T47D (cell line): Measurements from ENCODE around the gene MSH3.
"Not testable (repeated sequence)": the region's sequence is repeated elsewhere in the genome, so short reads cannot be mapped to it uniquely, and the experiment has no call there.

ENCODE experiments used
- DNase-seq, 2 experiments: peaks; one replicate each; pipeline versions ENCODE4 v3.0.0 to v3.0.0-alpha.2; 2011 to 2012; ENCODE audit warnings: low read depth in 1 of 2, low spot score in 1 of 2
- JUND ChIP-seq: IDR thresholded peaks from 2 replicates; pipeline ENCODE4 v1.6.1; 2012; ENCODE audit warnings: low read depth
- in situ Hi-C: cut with HindIII; loops from 2 replicates; pipeline ENCODE4 v1.10.0; 2016; ENCODE audit warnings: low sequenced_read_pairs, low pct_unique_long_range_greater_than_20kb

MSH3 gene

DNA sequence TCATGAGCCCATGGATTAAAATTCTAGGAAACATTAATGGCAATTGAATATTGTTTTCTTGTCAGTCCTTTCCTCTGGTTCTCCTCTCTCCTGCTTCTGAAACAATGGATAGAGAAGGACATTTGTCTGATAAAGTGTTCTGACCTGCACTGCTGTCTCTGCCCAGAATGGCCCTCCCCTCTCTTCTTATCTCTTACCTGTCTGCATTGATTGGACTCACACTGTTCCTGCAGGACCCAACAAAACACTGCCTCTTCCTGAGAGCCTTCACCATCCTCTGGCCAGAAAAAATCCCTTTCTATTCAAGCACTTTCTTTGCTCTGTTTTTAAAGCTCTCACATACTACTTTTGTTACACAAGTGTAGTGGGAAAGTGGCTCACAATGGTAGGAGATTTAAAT is 144.2 kb downstream of the MSH3 start:
- no peak for TF ChIP-seq JUND
- in situ Hi-C loops = no loop called here

GRCh38 chr5:80799041-80799440 is 144.6 kb downstream of the MSH3 start:
- TF ChIP-seq JUND = no peak
- no peak for DNase-seq
- in situ Hi-C loops = no loop called here

More for the DNA sequence above, 144.2 kb downstream of the MSH3 start:
- DNase-seq = no peak

- DNase-seq = peak in 1 of 2 experiments; percentile 7
- in situ Hi-C loops = no loop called here
These were observed 145.1 kb downstream of the MSH3 start for GRCh38 chr5:80799573-80799972.

GRCh38 chr5:80804332-80804731 is 149.9 kb downstream of the MSH3 start:
- in situ Hi-C loops = no loop called here
- no peak for DNase-seq
- no peak for TF ChIP-seq JUND

More at GRCh38 chr5:80799573-80799972, 145.1 kb downstream of the MSH3 start:
- TF ChIP-seq JUND = no peak

- in situ Hi-C loops = no loop called here
- no peak for TF ChIP-seq JUND
- no peak for DNase-seq
These were observed 150.6 kb downstream of the MSH3 start for GRCh38 chr5:80805038-80805437.

- in situ Hi-C loops = no loop called here
- no peak for TF ChIP-seq JUND
- DNase-seq = no peak
These were observed 152.5 kb downstream of the MSH3 start for GRCh38 chr5:80806929-80807328.

DNA sequence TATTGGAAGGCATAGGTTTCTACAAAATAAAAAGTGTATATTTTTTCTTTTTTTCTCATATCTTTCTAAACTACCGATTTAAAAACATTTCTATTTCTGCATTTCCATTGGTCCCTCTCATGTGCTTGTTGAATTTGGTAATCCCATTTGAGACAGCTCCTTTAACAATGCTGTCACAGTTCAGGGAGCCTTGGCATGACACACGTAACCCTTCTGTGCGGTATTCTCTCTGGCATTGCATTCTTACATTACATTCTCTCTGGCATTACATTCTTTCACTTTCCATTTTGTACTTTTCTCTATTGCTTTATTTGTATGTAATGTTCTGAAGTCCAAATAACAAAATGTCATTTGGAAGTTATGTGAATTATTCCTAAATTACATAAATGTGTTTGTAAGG is 155.0 kb downstream of the MSH3 start:
- no peak for DNase-seq
- in situ Hi-C loops = no loop called here
- no peak for TF ChIP-seq JUND

GRCh38 chr5:80810425-80810824 is 156.0 kb downstream of the MSH3 start:
- in situ Hi-C loops = no loop called here
- no peak for DNase-seq
- no peak for TF ChIP-seq JUND

GRCh38 chr5:80816590-80816989 is 162.1 kb downstream of the MSH3 start:
- in situ Hi-C loops = no loop called here
- no peak for DNase-seq
- TF ChIP-seq JUND = no peak

- TF ChIP-seq JUND = no peak
- no peak for DNase-seq
- in situ Hi-C loops = no loop called here
These were observed 166.2 kb downstream of the MSH3 start for GRCh38 chr5:80820685-80821084.

DNA sequence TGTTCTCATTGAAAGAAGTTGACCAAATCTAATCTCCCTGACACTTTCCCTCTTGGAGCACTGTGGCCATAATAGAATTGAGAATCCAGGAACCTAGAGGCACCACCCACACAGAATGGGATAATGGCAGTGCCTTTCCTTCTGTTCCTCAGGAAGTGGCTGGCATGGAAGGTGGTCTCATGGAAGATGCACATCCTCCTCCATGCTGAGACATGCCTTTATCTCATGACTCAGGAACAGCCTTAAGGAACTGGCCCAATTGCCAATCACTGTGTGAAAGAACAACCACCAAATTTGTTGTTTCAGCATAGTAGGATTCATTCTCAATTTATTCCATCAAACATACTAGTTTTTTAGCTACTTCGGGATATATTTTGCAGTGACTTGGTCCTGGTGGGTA is 168.2 kb downstream of the MSH3 start:
- in situ Hi-C loops = no loop called here
- DNase-seq = no peak
- TF ChIP-seq JUND = no peak

DNA sequence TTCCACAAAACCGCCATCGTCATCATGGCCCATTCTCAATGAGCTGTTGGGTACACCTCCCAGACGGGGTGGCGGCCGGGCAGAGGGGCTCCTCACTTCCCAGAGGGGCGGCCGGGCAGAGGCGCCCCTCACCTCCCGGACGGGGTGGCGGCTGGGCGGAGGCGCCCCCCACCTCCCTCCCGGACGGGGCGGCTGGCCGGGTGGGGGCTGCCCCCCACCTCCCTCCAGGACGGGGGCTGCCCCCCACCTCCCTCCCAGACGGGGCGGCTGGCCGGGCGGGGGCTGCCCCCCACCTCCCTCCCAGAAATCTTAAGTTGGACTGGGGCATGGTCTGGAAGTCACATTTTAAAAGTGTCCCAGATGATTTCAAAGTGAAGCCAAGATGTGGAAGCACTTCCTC is 169.7 kb downstream of the MSH3 start:
- DNase-seq, in situ Hi-C loops: not testable (repeated sequence)

GRCh38 chr5:80825786-80826460 is 171.5 kb downstream of the MSH3 start:
- in situ Hi-C loops = no loop called here
- TF ChIP-seq JUND = no peak
- no peak for DNase-seq

DNA sequence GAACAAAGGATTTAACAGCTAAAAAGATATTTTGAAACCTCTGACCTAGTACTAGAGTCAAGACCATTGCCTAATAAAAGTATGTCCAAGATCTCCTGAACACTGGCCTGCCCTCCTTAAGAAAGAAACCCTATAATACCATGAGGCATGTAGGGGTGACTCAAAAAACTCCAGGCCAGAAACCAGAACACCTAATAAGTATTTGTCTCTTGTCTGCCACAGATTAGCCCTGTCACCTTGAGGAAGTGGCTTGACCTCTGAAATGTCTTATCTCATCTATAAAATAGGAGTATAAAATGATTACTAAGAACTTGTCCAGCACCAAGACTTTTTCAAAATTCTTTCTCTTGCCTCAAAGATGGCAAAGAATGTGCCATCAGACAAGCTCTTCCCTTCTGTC is 180.3 kb downstream of the MSH3 start:
- no peak for TF ChIP-seq JUND
- in situ Hi-C loops = no loop called here
- DNase-seq = no peak
